Suppressor macrophage treated with lipopolysaccharide for 1 hour (primary cell): Measurements from ENCODE around the gene HHIP.

Experiments
- DNase-seq, 3 donors: peaks; one replicate each; pipeline ENCODE4 v3.0.0-alpha.2; 2020 to 2022

Gene HHIP

DNA sequence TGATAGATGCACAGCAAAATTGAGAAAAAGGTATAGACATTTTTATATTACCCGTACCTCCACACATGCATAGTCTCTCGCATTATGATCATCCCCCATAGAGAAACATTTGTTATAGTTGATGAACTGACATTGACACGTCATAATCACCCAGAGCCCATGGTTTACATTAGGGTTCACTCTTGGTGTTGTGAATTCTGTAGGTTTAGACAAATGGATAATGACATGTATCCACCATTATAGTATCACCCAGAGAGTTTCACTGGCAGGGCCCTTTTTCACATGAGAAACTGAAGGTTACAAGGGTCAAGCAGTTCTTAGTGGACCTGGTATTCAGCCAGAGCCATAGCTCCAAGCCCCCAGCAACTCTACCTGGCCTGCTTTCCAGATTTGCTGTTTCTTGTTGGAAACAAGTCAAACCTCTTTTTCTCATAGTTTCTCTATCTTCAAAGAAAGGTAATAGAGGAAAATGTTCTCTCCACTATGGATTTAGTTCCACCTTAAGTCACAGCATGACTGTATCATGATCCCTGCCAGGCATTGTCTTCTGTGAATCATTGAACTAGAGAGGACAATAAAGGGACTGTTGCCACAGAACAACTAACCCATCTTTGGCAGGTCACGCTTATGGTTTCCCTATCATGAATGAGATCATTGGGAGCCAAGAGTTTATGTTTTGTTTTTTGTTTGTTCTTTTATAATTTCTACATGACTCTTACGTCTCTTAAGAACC is 64.0 kb downstream of the HHIP start:
- no peak for DNase-seq

GRCh38 chr4:144710526-144710912 is 64.6 kb downstream of the HHIP start:
- DNase-seq: no peak

DNA sequence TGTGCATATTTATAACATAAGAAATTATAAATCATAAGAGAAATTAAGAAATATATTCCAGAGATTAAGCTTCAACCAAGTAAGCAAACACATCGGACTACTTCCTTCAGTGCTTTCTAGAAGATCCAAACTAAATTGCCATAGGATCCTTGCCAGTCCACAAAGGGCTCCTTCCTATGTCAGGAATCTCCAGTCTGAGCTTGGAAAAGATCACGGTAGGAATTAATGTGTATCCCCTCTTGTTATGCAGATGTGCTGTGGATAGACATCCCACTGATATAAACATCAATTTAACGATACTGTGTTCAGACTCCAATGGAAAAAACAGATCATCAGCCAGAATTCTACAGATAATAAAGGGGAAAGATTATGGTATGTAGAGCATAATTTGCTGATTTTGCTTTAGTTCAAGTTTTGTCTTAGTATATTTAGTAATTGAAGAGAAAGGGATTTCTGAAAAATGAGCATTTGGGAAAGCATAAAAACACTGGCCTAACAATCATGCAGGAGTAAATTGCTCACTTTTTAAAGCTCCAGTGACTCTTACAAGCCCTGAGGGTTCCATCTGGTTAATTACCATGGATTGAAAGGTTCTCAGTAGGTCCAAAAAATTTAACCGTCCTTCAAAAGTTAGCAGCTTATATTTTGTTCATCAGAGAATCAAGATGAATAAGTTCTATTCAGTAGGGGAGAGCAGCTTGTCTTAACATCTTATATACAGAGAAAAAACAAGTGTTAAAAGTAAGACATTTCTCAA is 65.9 kb downstream of the HHIP start:
- no peak for DNase-seq

- no peak for DNase-seq
Observed at GRCh38 chr4:144712775-144713174, 66.8 kb downstream of the HHIP start.

GRCh38 chr4:144714166-144714565 is 68.2 kb downstream of the HHIP start:
- no peak for DNase-seq

GRCh38 chr4:144715230-144715629 is 69.3 kb downstream of the HHIP start:
- peak; percentile 4 to 34 (median 15) for DNase-seq

- DNase-seq: no peak
Observed at GRCh38 chr4:144716778-144717177, 70.8 kb downstream of the HHIP start.

- DNase-seq: no peak
Observed at GRCh38 chr4:144718958-144719512, 73.1 kb downstream of the HHIP start.

DNA sequence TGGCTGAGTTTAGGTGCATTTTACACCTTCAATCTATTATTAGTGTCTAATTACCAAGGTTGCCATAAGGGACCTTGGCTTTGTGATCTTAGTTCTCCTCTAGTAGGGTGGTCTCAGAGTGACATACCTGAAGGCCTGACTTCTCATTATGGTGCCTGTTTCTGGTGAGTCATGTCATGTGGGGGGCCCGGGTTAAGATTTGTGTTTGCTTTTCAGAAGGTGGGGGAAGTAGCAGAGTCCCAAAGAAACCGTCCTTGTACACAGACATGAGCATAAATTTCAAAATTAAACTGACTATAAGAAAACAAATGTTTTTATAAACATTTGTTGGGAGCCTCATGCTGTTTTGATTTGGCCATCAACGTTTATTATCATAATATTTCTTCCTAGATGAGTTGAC is 74.5 kb downstream of the HHIP start:
- no peak for DNase-seq

GRCh38 chr4:144721994-144722393 is 76.0 kb downstream of the HHIP start:
- no peak for DNase-seq

DNA sequence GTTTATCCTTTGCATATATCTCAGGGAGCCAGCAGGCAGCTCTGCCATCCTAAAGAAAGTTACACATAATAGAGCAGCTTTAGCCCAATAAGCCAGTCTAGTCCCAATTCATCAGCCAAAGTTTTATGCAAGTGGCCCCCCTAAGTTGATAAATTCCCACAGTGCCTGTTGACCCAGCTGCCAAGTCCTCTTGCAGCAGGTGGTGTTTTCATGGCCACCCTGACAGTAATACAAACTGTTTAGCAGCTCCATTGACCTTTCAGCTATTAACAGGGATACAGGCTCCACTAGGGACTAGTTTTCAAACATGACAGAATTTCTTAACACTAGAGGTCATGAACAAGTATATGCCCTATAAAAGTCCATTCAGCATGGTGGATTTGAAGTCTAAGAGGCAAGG is 77.5 kb downstream of the HHIP start:
- no peak for DNase-seq

DNA sequence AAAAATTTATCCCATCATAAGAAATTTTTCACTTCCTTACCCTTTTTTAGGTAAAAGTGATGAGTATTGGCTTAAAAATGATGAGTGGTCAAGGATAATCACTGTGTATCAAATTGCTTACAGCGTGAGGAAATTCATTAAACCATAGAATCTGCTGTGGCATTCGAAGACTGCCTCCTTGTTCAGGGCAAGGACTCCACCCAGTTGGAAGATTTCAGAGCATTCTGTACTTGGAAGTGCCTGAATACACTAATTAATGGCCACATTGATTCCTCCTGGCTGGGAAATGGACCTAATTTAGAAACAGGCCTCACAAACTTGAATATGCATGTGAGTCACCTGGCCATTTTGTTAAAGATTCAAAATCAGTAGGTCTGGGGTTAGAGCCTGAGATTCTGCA is 83.2 kb downstream of the HHIP start:
- DNase-seq: no peak

- peak in 1 of 3 donors; percentile 22 for DNase-seq
Observed at GRCh38 chr4:144732584-144733428, 86.8 kb downstream of the HHIP start.

- DNase-seq: no peak
Observed at GRCh38 chr4:144733566-144733965, 87.6 kb downstream of the HHIP start.

- DNase-seq: no peak
Observed at GRCh38 chr4:144734522-144734921, 88.6 kb downstream of the HHIP start.

- no peak for DNase-seq
Observed at GRCh38 chr4:144738649-144739048, 92.7 kb downstream of the HHIP start.

- DNase-seq: no peak
Observed at GRCh38 chr4:144739511-144740033, 93.6 kb downstream of the HHIP start.

- DNase-seq: no peak
Observed at GRCh38 chr4:144740316-144740715, 94.4 kb downstream of the HHIP start.

DNA sequence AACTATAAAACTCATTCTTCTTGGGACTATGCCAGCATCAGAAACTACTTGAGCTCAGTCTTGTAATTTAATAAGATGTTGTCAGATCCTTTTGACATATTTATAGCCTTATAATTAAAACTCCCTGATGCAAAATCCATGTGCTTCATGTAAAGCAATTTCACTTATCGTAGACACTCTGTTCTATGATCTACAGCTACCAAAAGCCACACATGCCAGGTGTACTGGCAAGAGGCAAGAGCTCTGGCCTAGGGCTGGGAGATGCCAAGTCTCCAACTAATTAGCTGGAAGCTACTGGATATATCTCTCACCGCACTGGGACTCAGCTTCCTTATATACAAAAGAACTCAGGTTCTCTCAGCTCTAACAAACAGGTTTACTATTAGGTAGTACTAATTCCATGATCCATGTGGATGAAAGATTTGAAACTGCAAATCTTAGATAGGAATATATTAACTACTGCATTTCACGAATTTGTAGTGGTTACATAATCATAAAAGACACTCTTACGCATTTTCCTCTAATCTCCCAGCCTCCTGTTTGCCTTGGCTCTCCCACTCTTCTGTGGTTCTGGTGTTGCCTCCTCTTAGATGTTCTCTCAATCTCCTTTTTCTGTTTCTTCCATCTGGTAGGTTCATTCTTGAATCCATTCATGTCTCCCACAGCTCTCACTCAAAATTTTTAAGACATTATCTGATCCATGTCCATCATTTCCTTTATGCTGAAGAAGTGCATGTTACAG is 103.0 kb downstream of the HHIP start:
- no peak for DNase-seq

DNA sequence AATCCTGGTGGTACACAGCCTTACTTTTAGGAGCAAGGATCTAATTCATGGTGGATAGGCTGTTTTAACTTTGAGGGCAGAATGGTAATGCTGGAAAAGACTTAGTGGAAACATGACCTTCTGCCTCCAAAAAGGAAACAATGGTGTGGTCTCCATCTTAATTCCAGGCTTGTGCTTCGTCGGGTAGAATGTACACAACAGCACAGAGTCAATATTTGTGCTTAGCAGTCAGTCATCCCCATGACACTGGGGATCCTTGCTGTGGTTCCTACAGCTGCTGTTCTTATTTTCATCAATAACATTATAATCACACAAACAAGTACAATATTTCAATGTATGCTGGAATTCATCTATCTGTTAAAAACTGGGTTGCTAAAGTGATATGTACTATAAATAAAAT is 104.4 kb downstream of the HHIP start:
- DNase-seq: no peak

DNA sequence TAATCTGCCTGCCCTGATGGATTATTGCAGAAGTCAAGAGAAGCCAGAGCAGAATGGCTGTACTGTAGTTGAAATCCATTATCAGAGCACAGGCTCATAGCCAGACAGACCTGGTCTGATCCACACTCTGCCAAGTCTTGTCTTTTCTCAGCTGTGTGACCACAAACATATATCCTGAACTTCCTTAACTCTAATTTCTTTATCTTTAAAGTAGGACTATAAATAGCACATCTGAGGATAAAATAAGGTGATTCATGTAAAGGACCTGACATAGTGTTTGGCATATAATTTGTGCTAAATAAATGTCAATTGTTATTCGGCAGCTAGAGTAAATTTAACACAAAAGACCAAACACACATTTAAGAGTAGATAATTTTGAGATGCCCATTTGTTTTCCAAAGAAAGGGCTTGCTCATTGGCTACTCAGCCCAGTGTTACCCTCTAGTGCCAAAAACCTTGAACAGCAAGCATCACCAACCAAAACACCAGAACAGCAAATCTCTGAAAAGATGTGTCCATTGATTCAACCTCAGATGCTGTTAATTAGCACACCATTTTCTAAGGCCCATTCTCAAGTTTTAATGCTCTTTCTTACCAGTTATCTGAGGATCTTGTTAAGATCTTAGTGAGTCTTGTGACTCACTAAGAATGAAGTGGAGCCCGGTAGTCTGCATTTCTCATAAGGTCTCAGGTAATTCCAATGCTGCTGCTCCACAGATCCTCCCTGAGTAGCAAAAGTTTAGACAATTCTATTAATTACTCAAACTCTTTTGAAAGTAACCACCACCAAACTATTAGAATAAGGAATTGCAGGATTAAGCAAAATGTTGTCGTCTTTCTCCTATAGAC is 108.8 kb downstream of the HHIP start:
- DNase-seq: no peak
